GM18873 (cell line): ENCODE results near the gene MPP7.
"Not testable (repeated sequence)": the region's sequence is repeated elsewhere in the genome, so short reads cannot be mapped to it uniquely, and the experiment has no call there.

Experiments
- ATAC-seq: cut with Tn5 transposase; IDR thresholded peaks from one replicate; pipeline ENCODE4 v1.9.1; 2021; ENCODE audit warnings: mild to moderate bottlenecking, moderate library complexity, moderate number of reproducible peaks; ENCODE audit not compliant: unreplicated experiment, low FRiP score

MPP7 gene

GRCh38 chr10:28302638-28303488 lies at the start of gene MPP7:
Gene MPP7, minus strand, starts transcription at chr10:28303064. Its CDS starts 64,460 bp downstream, at chr10:28238604.
- peak; percentile 100 for ATAC-seq

DNA sequence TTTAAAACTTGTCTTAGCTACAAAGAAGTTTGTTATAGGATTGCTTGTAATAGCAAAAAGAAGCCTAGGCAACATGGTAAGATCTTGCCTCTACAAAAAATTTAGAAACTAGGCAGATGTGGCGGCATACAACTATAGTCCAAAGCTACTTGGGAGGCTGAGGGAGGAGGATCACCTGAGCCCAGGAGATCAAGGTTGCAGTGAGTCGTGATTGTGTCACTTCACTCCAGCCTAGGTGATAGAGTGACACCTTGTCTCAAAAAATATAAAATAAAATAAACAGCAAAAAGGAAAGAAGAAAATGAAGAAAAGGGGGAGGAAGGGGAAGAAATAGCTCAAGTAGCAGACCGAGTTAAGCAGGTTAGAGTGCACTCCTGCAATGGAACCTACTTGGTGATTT lies 47.0 kb upstream of the MPP7 start:
- no peak for ATAC-seq

- no peak for ATAC-seq
Observed at GRCh38 chr10:28343987-28344895, 41.4 kb upstream of the MPP7 start.

- no peak for ATAC-seq
Observed at GRCh38 chr10:28343252-28343651, 40.4 kb upstream of the MPP7 start.

- ATAC-seq: not testable (repeated sequence)
Observed at GRCh38 chr10:28341679-28342078, 38.8 kb upstream of the MPP7 start.

- ATAC-seq: no peak
Observed at GRCh38 chr10:28332726-28333125, 29.9 kb upstream of the MPP7 start.

DNA sequence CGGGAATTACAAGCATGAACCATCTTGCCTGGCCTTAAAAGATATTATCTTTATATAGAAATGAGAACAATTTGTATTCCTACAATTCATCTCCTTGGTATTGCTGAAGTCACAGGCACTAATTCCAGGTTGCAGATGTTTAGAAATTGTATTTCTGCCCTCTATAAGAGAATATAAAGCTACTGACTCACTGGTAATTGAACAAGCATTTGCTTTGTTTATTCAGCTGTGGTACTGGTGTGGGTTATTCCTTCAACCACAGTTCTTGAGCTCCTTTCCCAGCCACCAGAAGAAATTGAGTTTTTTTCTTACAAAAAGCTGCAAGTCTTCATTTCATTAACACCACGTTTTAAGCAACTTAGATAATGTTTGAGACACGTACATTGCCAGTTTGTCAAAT lies 29.0 kb upstream of the MPP7 start:
- ATAC-seq: no peak

- no peak for ATAC-seq
Observed at GRCh38 chr10:28331066-28331465, 28.2 kb upstream of the MPP7 start.

- no peak for ATAC-seq
Observed at GRCh38 chr10:28328346-28328745, 25.5 kb upstream of the MPP7 start.

GRCh38 chr10:28327491-28327880 lies 24.6 kb upstream of the MPP7 start:
- ATAC-seq: no peak

- no peak for ATAC-seq
Observed at GRCh38 chr10:28326516-28327490, 23.9 kb upstream of the MPP7 start.

- ATAC-seq: no peak
Observed at GRCh38 chr10:28320799-28321198, 17.9 kb upstream of the MPP7 start.

DNA sequence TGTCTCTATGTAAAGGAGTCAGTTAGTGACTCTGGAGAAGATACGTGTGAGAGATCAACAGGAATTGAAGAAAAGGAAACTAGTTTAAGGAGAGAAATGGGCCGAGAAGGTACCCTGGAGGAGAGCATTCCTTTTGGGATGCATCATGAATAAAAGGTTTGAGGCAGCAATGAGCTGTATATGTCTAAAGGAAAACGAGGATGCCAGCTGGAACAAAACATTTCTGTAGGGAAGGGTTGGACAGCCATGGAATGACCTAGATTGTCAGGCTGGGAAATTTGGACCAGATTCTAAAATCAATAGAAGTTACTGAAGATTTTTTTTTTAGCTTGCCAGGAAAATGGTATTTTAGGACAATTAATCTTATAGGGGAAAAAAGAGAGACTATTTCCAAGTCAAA lies 17.2 kb upstream of the MPP7 start:
- no peak for ATAC-seq

DNA sequence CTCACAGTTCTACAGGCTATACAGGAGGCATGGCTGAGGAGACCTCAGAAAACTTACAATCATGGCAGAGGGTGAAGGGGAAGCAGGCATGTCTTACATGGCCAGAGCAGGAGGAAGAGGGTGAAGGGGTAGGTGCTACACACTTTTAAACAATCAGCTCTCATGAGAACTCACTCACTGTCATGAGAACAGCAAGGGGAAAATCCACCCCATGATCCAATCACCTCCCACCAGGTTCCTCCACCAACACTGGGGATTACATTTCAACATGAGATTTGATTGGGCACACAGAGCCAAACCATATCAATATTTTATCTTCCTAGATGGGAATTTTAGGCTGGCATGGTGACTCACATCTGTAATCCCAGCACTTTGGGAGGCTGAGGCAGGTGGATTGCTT lies 16.2 kb upstream of the MPP7 start:
- ATAC-seq: not testable (repeated sequence)

- ATAC-seq: no peak
Observed at GRCh38 chr10:28318626-28319025, 15.8 kb upstream of the MPP7 start.

- ATAC-seq: no peak
Observed at GRCh38 chr10:28317760-28318159, 14.9 kb upstream of the MPP7 start.

- ATAC-seq: no peak
Observed at GRCh38 chr10:28316696-28317095, 13.8 kb upstream of the MPP7 start.

GRCh38 chr10:28315140-28315539 lies 12.3 kb upstream of the MPP7 start:
- no peak for ATAC-seq

GRCh38 chr10:28314211-28314610 lies 11.3 kb upstream of the MPP7 start:
- no peak for ATAC-seq

GRCh38 chr10:28312572-28312971 lies 9.7 kb upstream of the MPP7 start:
- no peak for ATAC-seq
